Trophoblast cell (in vitro differentiated cells and primary cell): ENCODE results near the gene GPC3.

ENCODE experiments used
- DNase-seq, 2 donors: peaks; one replicate each; pipeline ENCODE4 v3.0.0-alpha.2; 2016
- H2AFZ ChIP-seq: 2 replicates; pipeline ENCODE4 v1.6.1; 2013; ENCODE audit warnings: low read length, moderate library complexity, mild to moderate bottlenecking; ENCODE audit not compliant: insufficient read depth, poor library complexity
- H2AK5ac ChIP-seq: 2 replicates; pipeline ENCODE4 v1.6.1; 2013; ENCODE audit warnings: mild to moderate bottlenecking, low read length
- H2BK120ac ChIP-seq: 2 replicates; pipeline ENCODE4 v1.6.1; 2013; ENCODE audit warnings: low read length, mild to moderate bottlenecking, moderate library complexity; ENCODE audit not compliant: insufficient read depth, poor library complexity
- H2BK12ac ChIP-seq: 2 replicates; pipeline ENCODE4 v1.6.1; 2013; ENCODE audit warnings: mild to moderate bottlenecking, low read length, moderate library complexity
- H2BK5ac ChIP-seq: 2 replicates; pipeline ENCODE4 v1.6.1; 2013; ENCODE audit warnings: low read length, low read depth, moderate library complexity, mild to moderate bottlenecking; ENCODE audit not compliant: poor library complexity
- H3K14ac ChIP-seq: 2 replicates; pipeline ENCODE4 v1.6.1; 2013; ENCODE audit warnings: mild to moderate bottlenecking, low read length
- H3K18ac ChIP-seq: 2 replicates; pipeline ENCODE4 v1.6.1; 2013; ENCODE audit warnings: mild to moderate bottlenecking, low read length
- H3K23ac ChIP-seq: 2 replicates; pipeline ENCODE4 v1.6.1; 2013; ENCODE audit warnings: low read length
- H3K27ac ChIP-seq: 2 replicates; pipeline ENCODE4 v1.5.1; 2013; ENCODE audit warnings: low read depth, mild to moderate bottlenecking, inconsistent platforms, low read length, moderate library complexity
- H3K27me3 ChIP-seq: 2 replicates; pipeline ENCODE4 v1.6.1; 2013; ENCODE audit warnings: inconsistent platforms, mild to moderate bottlenecking, low read length, moderate library complexity; ENCODE audit not compliant: insufficient read depth
- H3K36me3 ChIP-seq, 2 experiments: 1 replicate in 1 of 2; 2 replicates in 1 of 2; pipeline ENCODE4 v1.6.1; 2013; ENCODE audit warnings: low read length in 2 of 2, mild to moderate bottlenecking in 2 of 2, moderate library complexity in 1 of 2; ENCODE audit not compliant: insufficient read depth in 2 of 2, control insufficient read depth in 1 of 2
- H3K4ac ChIP-seq: 2 replicates; pipeline ENCODE4 v1.6.1; 2013; ENCODE audit warnings: low read depth, mild to moderate bottlenecking, low read length, moderate library complexity
- H3K4me1 ChIP-seq, 2 experiments: 1 replicate in 1 of 2; 2 replicates in 1 of 2; pipeline ENCODE4 v1.6.1; 2013; ENCODE audit warnings: low read length in 2 of 2, mild to moderate bottlenecking in 2 of 2, moderate library complexity in 1 of 2; ENCODE audit not compliant: insufficient read depth in 2 of 2, control insufficient read depth in 1 of 2
- H3K4me2 ChIP-seq: 2 replicates; pipeline ENCODE4 v1.6.1; 2013; ENCODE audit warnings: inconsistent platforms, mild to moderate bottlenecking, low read length, moderate library complexity
- H3K4me3 ChIP-seq: 2 replicates; pipeline ENCODE4 v1.5.1; 2013; ENCODE audit warnings: mild to moderate bottlenecking, low read depth, low read length, inconsistent platforms
- H3K79me1 ChIP-seq: one replicate; pipeline ENCODE4 v1.6.1; 2013; ENCODE audit warnings: low read length
- H3K79me2 ChIP-seq: 2 replicates; pipeline ENCODE4 v1.6.1; 2013; ENCODE audit warnings: low read length, mild to moderate bottlenecking; ENCODE audit not compliant: control insufficient read depth, insufficient read depth, poor library complexity
- H3K9ac ChIP-seq: 2 replicates; pipeline ENCODE4 v1.6.1; 2013; ENCODE audit warnings: mild to moderate bottlenecking, low read length
- H3K9me3 ChIP-seq: 2 replicates; pipeline ENCODE4 v1.6.1; 2013; ENCODE audit warnings: low read depth, mild to moderate bottlenecking, control low read depth, inconsistent platforms, low read length; ENCODE audit not compliant: insufficient read depth
- H4K12ac ChIP-seq: 2 replicates; pipeline ENCODE4 v1.6.1; 2013; ENCODE audit warnings: low read depth, mild to moderate bottlenecking, low read length, moderate library complexity
- H4K8ac ChIP-seq: 2 replicates; pipeline ENCODE4 v1.6.1; 2013; ENCODE audit warnings: low read depth, mild to moderate bottlenecking, low read length, moderate library complexity
- H4K91ac ChIP-seq: one replicate; pipeline ENCODE4 v1.6.1; 2013; ENCODE audit warnings: low read depth, mild to moderate bottlenecking, low read length, moderate library complexity
- WGBS: extraction: QIAGEN DNeasy Blood & Tissue Kit; methylation state at CpG from one replicate; pipeline ENCODE4 v1.1.7; 2013; ENCODE audit warnings: missing lambda C conversion rate; ENCODE audit not compliant: insufficient read length, insufficient coverage; ENCODE audit errors: extremely low coverage; 5-methylcytosine and 5-hydroxymethylcytosine counted together

GPC3 gene

GRCh38 chrX:133655275-133656265, 329.8 kb downstream of the GPC3 start:
- no peaks in the 10 kb centered on the region for H3K4me1 ChIP-seq

GRCh38 chrX:133654811-133655210, 330.6 kb downstream of the GPC3 start:
- no peak overlapping the region for H4K91ac ChIP-seq
- DNase-seq, result peak in 1 of 2 donors; percentile 9
- no peak overlapping the region for H4K12ac ChIP-seq
- no peak overlapping the region for H2AFZ ChIP-seq
- H3K36me3 ChIP-seq, result no peaks in the 10 kb centered on the region
- no peak overlapping the region for H3K9ac ChIP-seq
- no peak overlapping the region for H3K18ac ChIP-seq
- H2BK12ac ChIP-seq, result no peak overlapping the region
- no peak overlapping the region for H2BK5ac ChIP-seq
- no peak overlapping the region for H3K4me3 ChIP-seq
- no peaks in the 10 kb centered on the region for H3K27me3 ChIP-seq
- H3K14ac ChIP-seq, result no peak overlapping the region
- H3K23ac ChIP-seq, result no peak overlapping the region
- H3K79me1 ChIP-seq, result no peaks in the 10 kb centered on the region
- no peak overlapping the region for H2AK5ac ChIP-seq
- H3K4ac ChIP-seq, result no peak overlapping the region
- no peaks in the 10 kb centered on the region for H3K9me3 ChIP-seq
- H3K27ac ChIP-seq, result no peak overlapping the region
- no peak overlapping the region for H3K4me2 ChIP-seq
- no peak overlapping the region for H4K8ac ChIP-seq
- H3K79me2 ChIP-seq, result no peaks in the 10 kb centered on the region
- no peak overlapping the region for H2BK120ac ChIP-seq
- no peaks in the 10 kb centered on the region for H3K4me1 ChIP-seq

More at GRCh38 chrX:133655275-133656265, 329.8 kb downstream of the GPC3 start:
- Histone ChIP-seq H3K4me3 (no peak overlapping the region), H4K12ac (no peak overlapping the region), H3K27ac (no peak overlapping the region), H2AK5ac (no peak overlapping the region), H2BK5ac (no peak overlapping the region), H3K27me3 (no peaks in the 10 kb centered on the region), H4K91ac (no peak overlapping the region), H2BK120ac (no peak overlapping the region), H3K18ac (no peak overlapping the region), H3K23ac (no peak overlapping the region), H3K9me3 (no peaks in the 10 kb centered on the region), H4K8ac (no peak overlapping the region), H3K14ac (no peak overlapping the region), H3K79me1 (no peaks in the 10 kb centered on the region), H2AFZ (no peak overlapping the region), H3K9ac (no peak overlapping the region), H3K36me3 (no peaks in the 10 kb centered on the region), H3K79me2 (no peaks in the 10 kb centered on the region), H3K4me2 (no peak overlapping the region), H2BK12ac (no peak overlapping the region), H3K4ac (no peak overlapping the region)
- no CpG with 5 or more reads among the region's 2 CpGs for WGBS
- DNase-seq, result no peak

DNA sequence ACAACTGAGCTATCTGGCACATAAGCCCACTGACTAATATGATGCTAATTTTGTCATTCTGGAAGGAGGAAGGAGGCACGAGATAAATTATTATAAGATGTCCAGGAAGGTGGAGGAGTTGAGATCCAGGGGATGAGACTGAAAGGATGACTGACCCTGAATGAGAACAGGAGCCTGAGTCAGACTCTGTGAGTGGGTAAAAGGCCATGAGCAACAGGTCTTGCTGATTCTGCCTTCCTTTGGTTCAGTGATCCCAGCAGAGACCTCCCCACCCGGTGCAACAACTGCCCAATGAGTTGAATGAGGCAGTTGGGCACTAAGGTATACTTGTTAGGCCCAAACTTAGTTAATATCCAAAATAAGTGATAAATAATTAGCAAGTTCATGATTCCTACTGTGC, 332.0 kb downstream of the GPC3 start:
- no peak overlapping the region for H3K9ac ChIP-seq
- no peaks in the 10 kb centered on the region for H3K27me3 ChIP-seq
- no peaks in the 10 kb centered on the region for H3K4me1 ChIP-seq
- no peak overlapping the region for H4K91ac ChIP-seq
- H3K4ac ChIP-seq, result no peak overlapping the region
- H3K18ac ChIP-seq, result no peak overlapping the region
- H3K79me1 ChIP-seq, result no peaks in the 10 kb centered on the region
- no peak overlapping the region for H3K4me2 ChIP-seq
- H4K8ac ChIP-seq, result no peak overlapping the region
- H3K27ac ChIP-seq, result no peak overlapping the region
- H2BK5ac ChIP-seq, result no peak overlapping the region
- H4K12ac ChIP-seq, result no peak overlapping the region
- no peaks in the 10 kb centered on the region for H3K9me3 ChIP-seq
- H3K36me3 ChIP-seq, result no peaks in the 10 kb centered on the region
- DNase-seq, result no peak
- no peak overlapping the region for H2AK5ac ChIP-seq
- no peak overlapping the region for H2AFZ ChIP-seq
- H3K79me2 ChIP-seq, result no peaks in the 10 kb centered on the region
- no peak overlapping the region for H3K14ac ChIP-seq
- no peak overlapping the region for H2BK12ac ChIP-seq
- H3K23ac ChIP-seq, result no peak overlapping the region
- WGBS, result no CpG with 5 or more reads among the region's 2 CpGs
- no peak overlapping the region for H3K4me3 ChIP-seq
- no peak overlapping the region for H2BK120ac ChIP-seq

- Histone ChIP-seq H3K27me3 (no peaks in the 10 kb centered on the region), H4K91ac (no peak overlapping the region), H3K23ac (no peak overlapping the region), H3K14ac (no peak overlapping the region), H3K4me1 (no peaks in the 10 kb centered on the region), H3K79me2 (no peaks in the 10 kb centered on the region), H3K9ac (no peak overlapping the region), H2AFZ (no peak overlapping the region), H3K18ac (no peak overlapping the region), H3K36me3 (no peaks in the 10 kb centered on the region), H3K4me2 (no peak overlapping the region), H3K9me3 (no peaks in the 10 kb centered on the region), H2BK5ac (no peak overlapping the region), H4K8ac (no peak overlapping the region), H2AK5ac (no peak overlapping the region), H4K12ac (no peak overlapping the region), H2BK120ac (no peak overlapping the region), H2BK12ac (no peak overlapping the region), H3K4ac (no peak overlapping the region), H3K27ac (no peak overlapping the region), H3K79me1 (no peaks in the 10 kb centered on the region), H3K4me3 (no peak overlapping the region)
- no CpG with 5 or more reads among the region's 1 CpG for WGBS
- no peak for DNase-seq
These were observed 333.2 kb downstream of the GPC3 start for GRCh38 chrX:133652185-133652584.
